ENCODE measurements around the gene RO60. TPM values are rescaled to one million over a fixed set of nuclear protein-coding genes. Genes with fewer than 3 reads are reported as not detected.

The RO60 gene
- total RNA-seq (10 to 100 TPM; 75.2 to 78.7 TPM), polyA plus RNA-seq (100 to 1,000 TPM in 1 of 2 donors, 10 to 100 TPM in 1; 99.6 to 133 TPM)

DNA sequence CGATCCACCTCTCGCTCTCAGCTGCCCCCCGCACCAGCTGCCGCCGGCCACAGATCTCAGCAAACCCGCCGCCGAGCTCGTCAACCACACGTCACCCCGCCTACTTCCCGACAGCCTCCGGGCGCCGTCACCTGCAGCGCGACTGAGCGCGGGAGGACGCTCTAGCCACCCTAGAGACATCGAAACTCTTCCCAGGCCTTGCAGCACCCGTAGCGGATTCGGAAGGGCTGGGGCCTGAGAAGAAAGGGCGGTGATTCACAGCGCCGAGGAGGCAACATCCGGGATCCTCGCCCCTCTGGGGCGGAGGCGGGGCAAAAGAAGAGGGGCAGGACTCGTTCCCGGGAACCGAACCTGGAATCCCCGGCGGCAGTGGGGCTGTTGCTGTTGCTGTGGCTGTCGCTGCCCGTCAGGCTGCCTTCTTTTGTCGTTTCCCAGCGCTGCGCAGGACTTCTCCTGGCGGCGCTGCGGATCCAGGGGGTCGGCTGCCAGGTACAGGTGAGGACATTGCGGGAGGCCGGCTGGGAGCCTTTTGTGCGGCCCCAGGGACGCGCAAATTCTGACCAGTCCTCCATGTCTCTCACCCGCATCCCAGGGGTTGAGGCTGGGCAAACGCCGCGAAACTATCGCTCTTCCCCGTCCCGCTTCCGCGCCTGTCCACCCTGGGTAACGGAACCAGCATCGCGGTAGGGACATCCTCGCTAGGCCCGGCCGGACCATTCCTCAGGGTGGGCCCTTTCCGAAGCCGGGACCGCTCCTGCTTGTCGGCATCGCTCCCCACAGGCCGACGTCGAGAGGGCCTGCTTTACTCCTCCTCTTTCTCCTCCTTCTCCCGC lies at the start of gene RO60, which contains the start of gene UCHL5:
Gene RO60 (plus strand): TSS at position 331 of the 833 bp plus-strand sequence. CDS start 9,443 bp downstream, outside the sequence.
Gene UCHL5 (minus strand): TSS at position 79 of the 833 bp plus-strand sequence. CDS start 100 bp downstream, outside the sequence.
- Mint-ChIP-seq H3K36me3 (peaks cover 0 to 19% of the 10 kb centered on the region in 2 donors), H3K4me1 (peaks cover 41 to 79% (median 59%) of the 10 kb centered on the region in 4 donors), H3K27me3 (peaks cover 0 to 1% of the 10 kb centered on the region in 2 donors), H3K9me3 (peaks cover 0 to 4% (median 0%) of the 10 kb centered on the region in 8 donors), H3K27ac (peak within 1 kb of the TSS; percentile 95 to 100 (median 99)), H3K4me3 (peak within 1 kb of the TSS; percentile 90 to 100 (median 99))
- Histone ChIP-seq H3K9me3 (ENCODE audit: control insufficient read depth in 1 of 2, low read length in 2 of 2) (no peaks in the 10 kb centered on the region), H3K4me3 (ENCODE audit: low read length in 2 of 2) (peak within 1 kb of the TSS; percentile 73 to 91), H3K27ac (ENCODE audit: low read depth, low read length) (peak within 1 kb of the TSS; percentile 89), H3K36me3 (ENCODE audit: insufficient read depth, low read length) (no peaks in the 10 kb centered on the region), H3K4me1 (ENCODE audit: insufficient read depth, low read length) (peaks cover 60% of the 10 kb centered on the region), H3K27me3 (ENCODE audit: insufficient read depth, low read length) (no peaks in the 10 kb centered on the region)
- DNase-seq = peak; percentile 94 to 97 (median 96)
- CTCF ChIA-PET (ENCODE audit: partially characterized antibody) = interaction anchor here (0.8 to 2.2 kb wide), 14 partner anchors 11 to 255 kb away, joined by 3 to 28 read pairs (median 6); partner anchors contain the start of genes CDC73, GLRX2 and RGS2
- intact Hi-C loops (cut with micrococcal nuclease) = loop anchor here (1.0 to 5.0 kb wide), 4 partner anchors 46 to 1233 kb away; partner anchors contain the start of genes CDC73, GLRX2 and RGS2
- POLR2A ChIA-PET (ENCODE audit: partially characterized antibody) = interaction anchor here (0.6 to 3.7 kb wide), 18 partner anchors 12 to 1229 kb away, joined by 3 to 65 read pairs (median 4); partner anchors contain the start of genes CDC73, GLRX2 and RGS2

DNA sequence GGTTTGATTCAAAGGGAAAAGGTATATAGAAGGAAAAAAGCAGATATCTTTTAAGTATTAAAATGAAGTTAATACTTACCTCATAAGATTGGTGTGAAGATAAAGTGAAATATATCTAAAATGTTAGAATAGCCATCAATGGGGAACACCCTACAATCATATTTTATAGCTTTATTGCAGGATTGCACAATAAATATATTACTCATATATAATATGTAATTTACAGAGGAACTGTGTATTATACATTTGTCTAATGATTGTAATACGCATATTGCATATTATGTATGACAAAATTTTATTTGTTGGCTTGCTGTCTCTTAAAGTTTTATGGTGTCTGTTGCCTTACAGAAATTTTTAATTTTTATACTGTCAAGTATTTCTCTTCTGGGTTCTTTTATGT lies 48.0 kb upstream of the RO60 start:
- no peaks in the 10 kb centered on the region for H3K4me1 Mint-ChIP-seq
- Histone ChIP-seq H3K4me3 (ENCODE audit: low read length in 2 of 2) (no peak overlapping the region), H3K4me1 (ENCODE audit: insufficient read depth, low read length) (no peaks in the 10 kb centered on the region), H3K27ac (ENCODE audit: low read depth, low read length) (no peak overlapping the region), H3K36me3 (ENCODE audit: insufficient read depth, low read length) (no peaks in the 10 kb centered on the region), H3K27me3 (ENCODE audit: insufficient read depth, low read length) (no peaks in the 10 kb centered on the region), H3K9me3 (ENCODE audit: control insufficient read depth in 1 of 2, low read length in 2 of 2) (no peaks in the 10 kb centered on the region)
- no peaks in the 10 kb centered on the region for H3K27me3 Mint-ChIP-seq
- intact Hi-C loops (cut with micrococcal nuclease) = loop anchor here (10.0 kb wide), 1 partner anchor 407 kb away; no protein-coding TSS in a partner anchor
- peaks cover 6 to 7% of the 10 kb centered on the region in 2 donors for H3K36me3 Mint-ChIP-seq
- no peak for DNase-seq
- ChIA-PET POLR2A (ENCODE audit: partially characterized antibody) (no interaction called here), CTCF (ENCODE audit: partially characterized antibody) (interaction anchor here (0.5 kb wide), 1 partner anchor 105 kb away, joined by 3 read pairs; no protein-coding TSS in a partner anchor)
- no peak overlapping the region for H3K27ac Mint-ChIP-seq
- H3K9me3 Mint-ChIP-seq = peaks cover 0 to 1% (median 0%) of the 10 kb centered on the region in 8 donors
- H3K4me3 Mint-ChIP-seq = no peak overlapping the region

- no peak overlapping the region for H3K27ac ChIP-seq (ENCODE audit: low read depth, low read length)
- H3K9me3 Mint-ChIP-seq = no peaks in the 10 kb centered on the region
- no peaks in the 10 kb centered on the region for H3K4me1 ChIP-seq (ENCODE audit: insufficient read depth, low read length)
- intact Hi-C loops (cut with micrococcal nuclease) = loop anchor here (10.0 kb wide), 1 partner anchor 408 kb away; no protein-coding TSS in a partner anchor
- H3K4me3 Mint-ChIP-seq = no peak overlapping the region
- peaks cover 4 to 5% of the 10 kb centered on the region in 2 donors for H3K36me3 Mint-ChIP-seq
- no peaks in the 10 kb centered on the region for H3K9me3 ChIP-seq (ENCODE audit: control insufficient read depth in 1 of 2, low read length in 2 of 2)
- no peaks in the 10 kb centered on the region for H3K36me3 ChIP-seq (ENCODE audit: insufficient read depth, low read length)
- H3K27ac Mint-ChIP-seq = no peak overlapping the region
- no peak overlapping the region for H3K4me3 ChIP-seq (ENCODE audit: low read length in 2 of 2)
- POLR2A ChIA-PET (ENCODE audit: partially characterized antibody) = interaction anchor here (1.4 kb wide), 1 partner anchor 206 kb away, joined by 3 read pairs; no protein-coding TSS in a partner anchor
- no peaks in the 10 kb centered on the region for H3K27me3 ChIP-seq (ENCODE audit: insufficient read depth, low read length)
- no peaks in the 10 kb centered on the region for H3K27me3 Mint-ChIP-seq
- no peaks in the 10 kb centered on the region for H3K4me1 Mint-ChIP-seq
- no peak for DNase-seq
- CTCF ChIA-PET (ENCODE audit: partially characterized antibody) = no interaction called here
Measured at GRCh38 chr1:193013005-193013404, 46.4 kb upstream of the RO60 start.

- no peaks in the 10 kb centered on the region for H3K9me3 Mint-ChIP-seq
- Histone ChIP-seq H3K27me3 (ENCODE audit: insufficient read depth, low read length) (no peaks in the 10 kb centered on the region), H3K4me1 (ENCODE audit: insufficient read depth, low read length) (no peaks in the 10 kb centered on the region), H3K4me3 (ENCODE audit: low read length in 2 of 2) (no peak overlapping the region), H3K9me3 (ENCODE audit: control insufficient read depth in 1 of 2, low read length in 2 of 2) (no peaks in the 10 kb centered on the region), H3K27ac (ENCODE audit: low read depth, low read length) (no peak overlapping the region), H3K36me3 (ENCODE audit: insufficient read depth, low read length) (no peaks in the 10 kb centered on the region)
- intact Hi-C loops (cut with micrococcal nuclease) = loop anchor here (10.0 kb wide), 1 partner anchor 409 kb away; no protein-coding TSS in a partner anchor
- peaks cover 4 to 5% of the 10 kb centered on the region in 2 donors for H3K36me3 Mint-ChIP-seq
- no peak overlapping the region for H3K27ac Mint-ChIP-seq
- CTCF ChIA-PET (ENCODE audit: partially characterized antibody) = interaction anchor here (0.9 to 9.2 kb wide), 3 partner anchors 208 to 539 kb away, joined by 3 to 219 read pairs (median 4); partner anchors contain the start of gene RGS2
- no peaks in the 10 kb centered on the region for H3K4me1 Mint-ChIP-seq
- no peak for DNase-seq
- H3K27me3 Mint-ChIP-seq = no peaks in the 10 kb centered on the region
- POLR2A ChIA-PET (ENCODE audit: partially characterized antibody) = interaction anchor here (1.4 kb wide), 1 partner anchor 207 kb away, joined by 3 read pairs; no protein-coding TSS in a partner anchor
- no peak overlapping the region for H3K4me3 Mint-ChIP-seq
Measured at GRCh38 chr1:193013707-193014106, 45.7 kb upstream of the RO60 start.

DNA sequence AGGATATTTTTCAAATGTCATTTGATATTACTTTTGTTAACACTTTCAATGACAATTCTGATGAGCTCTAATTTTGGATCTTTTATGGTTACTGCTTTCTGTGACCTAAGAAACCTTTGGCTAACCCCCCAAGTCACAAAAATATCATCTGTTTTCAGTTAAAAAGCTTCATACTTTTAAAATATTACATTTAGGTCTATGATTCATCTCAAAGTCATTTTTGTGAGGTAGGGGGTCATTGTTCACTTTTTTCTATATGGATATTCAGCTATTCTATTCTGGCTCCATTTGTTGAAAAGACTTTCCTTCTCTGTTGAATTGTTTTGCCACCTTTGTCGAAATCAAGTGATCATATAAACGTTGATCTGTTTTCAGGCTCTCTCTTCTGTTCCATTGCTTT lies 45.0 kb upstream of the RO60 start:
- POLR2A ChIA-PET (ENCODE audit: partially characterized antibody) = interaction anchor here (0.9 to 1.4 kb wide), 2 partner anchors 107 to 208 kb away, joined by 3 to 4 read pairs; partner anchors contain the start of gene CDC73
- Mint-ChIP-seq H3K27ac (no peak overlapping the region), H3K36me3 (peaks cover 4 to 5% of the 10 kb centered on the region in 2 donors)

GRCh38 chr1:193016788-193017187 lies 42.6 kb upstream of the RO60 start:
- H3K4me1 ChIP-seq (ENCODE audit: insufficient read depth, low read length) = no peaks in the 10 kb centered on the region
- H3K27me3 Mint-ChIP-seq = no peaks in the 10 kb centered on the region
- no peaks in the 10 kb centered on the region for H3K9me3 ChIP-seq (ENCODE audit: control insufficient read depth in 1 of 2, low read length in 2 of 2)
- POLR2A ChIA-PET (ENCODE audit: partially characterized antibody) = no interaction called here
- peaks cover 4 to 10% of the 10 kb centered on the region in 2 donors for H3K36me3 Mint-ChIP-seq
- H3K27ac Mint-ChIP-seq = no peak overlapping the region
- DNase-seq = no peak
- no peaks in the 10 kb centered on the region for H3K9me3 Mint-ChIP-seq
- intact Hi-C loops (cut with micrococcal nuclease) = loop anchor here (10.0 kb wide), 1 partner anchor 412 kb away; no protein-coding TSS in a partner anchor
- no peaks in the 10 kb centered on the region for H3K27me3 ChIP-seq (ENCODE audit: insufficient read depth, low read length)
- no peak overlapping the region for H3K27ac ChIP-seq (ENCODE audit: low read depth, low read length)
- H3K36me3 ChIP-seq (ENCODE audit: insufficient read depth, low read length) = no peaks in the 10 kb centered on the region
- no peak overlapping the region for H3K4me3 Mint-ChIP-seq
- CTCF ChIA-PET (ENCODE audit: partially characterized antibody) = interaction anchor here (1.4 to 9.2 kb wide), 3 partner anchors 42 to 211 kb away, joined by 3 to 219 read pairs (median 4); partner anchors contain the start of genes RGS2, RO60 and UCHL5
- H3K4me3 ChIP-seq (ENCODE audit: low read length in 2 of 2) = no peak overlapping the region
- H3K4me1 Mint-ChIP-seq = no peaks in the 10 kb centered on the region

More for the DNA sequence above, 45.0 kb upstream of the RO60 start:
- CTCF ChIA-PET (ENCODE audit: partially characterized antibody) = interaction anchor here (0.9 to 9.2 kb wide), 3 partner anchors 209 to 540 kb away, joined by 3 to 219 read pairs (median 4); partner anchors contain the start of gene RGS2
- H3K4me3 ChIP-seq (ENCODE audit: low read length in 2 of 2) = no peak overlapping the region
- H3K4me1 ChIP-seq (ENCODE audit: insufficient read depth, low read length) = no peaks in the 10 kb centered on the region
- H3K36me3 ChIP-seq (ENCODE audit: insufficient read depth, low read length) = no peaks in the 10 kb centered on the region
- Mint-ChIP-seq H3K27me3 (no peaks in the 10 kb centered on the region), H3K4me3 (no peak overlapping the region), H3K4me1 (no peaks in the 10 kb centered on the region), H3K9me3 (no peaks in the 10 kb centered on the region)
- no peak overlapping the region for H3K27ac ChIP-seq (ENCODE audit: low read depth, low read length)
- intact Hi-C loops (cut with micrococcal nuclease) = loop anchor here (10.0 kb wide), 1 partner anchor 410 kb away; no protein-coding TSS in a partner anchor
- H3K9me3 ChIP-seq (ENCODE audit: control insufficient read depth in 1 of 2, low read length in 2 of 2) = no peaks in the 10 kb centered on the region
- DNase-seq = no peak
- H3K27me3 ChIP-seq (ENCODE audit: insufficient read depth, low read length) = no peaks in the 10 kb centered on the region

Data from CD4-positive, alpha-beta memory T cell (primary cell).